HepG2 (cell line): ENCODE measurements around the gene PMVK. TPM values are rescaled to one million over a fixed set of nuclear protein-coding genes. Genes with fewer than 3 reads are reported as not detected.

Experiments used
- ARID2 ChIP-seq: sonication (generic); formaldehyde crosslinking; IDR thresholded peaks from 2 replicates; pipeline ENCODE4 v1.8.1; 2022; ENCODE audit warnings: mild to moderate bottlenecking, missing genetic modification reagents, borderline replicate concordance
- CTCF ChIP-seq: sonication (generic); formaldehyde crosslinking; IDR thresholded peaks from 2 replicates; pipeline ENCODE4 v1.5.0; 2020; ENCODE audit warnings: mild to moderate bottlenecking, missing genetic modification reagents, moderate library complexity
- HBP1 ChIP-seq: IDR thresholded peaks from 2 replicates; pipeline ENCODE4 v1.6.1; 2016; ENCODE audit warnings: low read depth, control low read depth
- MXD3 ChIP-seq: IDR thresholded peaks from 2 replicates; pipeline ENCODE4 v1.6.1; 2016; ENCODE audit warnings: mild to moderate bottlenecking, missing biosample characterization, missing genetic modification reagents
- PAX8 ChIP-seq: sonication (generic); formaldehyde crosslinking; IDR thresholded peaks from 2 replicates; pipeline ENCODE4 v1.8.0; 2022; ENCODE audit warnings: mild to moderate bottlenecking, missing genetic modification reagents, borderline replicate concordance
- PHF20 ChIP-seq: sonication (generic); formaldehyde crosslinking; IDR thresholded peaks from 2 replicates; pipeline ENCODE4 v1.5.0; 2020; ENCODE audit warnings: mild to moderate bottlenecking, missing genetic modification reagents
- PHF21A ChIP-seq: sonication (generic); formaldehyde crosslinking; IDR thresholded peaks from 2 replicates; pipeline ENCODE4 v1.5.0; 2020; ENCODE audit warnings: mild to moderate bottlenecking, missing genetic modification reagents
- PTBP1 ChIP-seq: fragments of 200-400 bp; formaldehyde crosslinking; IDR thresholded peaks from 2 replicates; pipeline ENCODE4 v1.6.1; 2018; ENCODE audit warnings: low read length, low read depth; ENCODE audit not compliant: poor library complexity, severe bottlenecking
- RFX3 ChIP-seq: IDR thresholded peaks from 2 replicates; pipeline ENCODE4 v1.6.1; 2016; ENCODE audit warnings: missing biosample characterization, missing genetic modification reagents
- RFXANK ChIP-seq: IDR thresholded peaks from 2 replicates; pipeline ENCODE4 v1.6.1; 2016
- RFXAP ChIP-seq: sonication (generic); formaldehyde crosslinking; IDR thresholded peaks from 2 replicates; pipeline ENCODE4 v1.4.0; 2020; ENCODE audit warnings: missing genetic modification reagents, borderline replicate concordance
- SIN3B ChIP-seq: fragments of 150-350 bp; IDR thresholded peaks from 2 replicates; pipeline ENCODE4 v1.6.1; 2014; ENCODE audit warnings: low read length
- SNAPC2 ChIP-seq: sonication (generic); formaldehyde crosslinking; IDR thresholded peaks from 2 replicates; pipeline ENCODE4 v1.8.1; 2022; ENCODE audit warnings: mild to moderate bottlenecking, missing genetic modification reagents
- TBL1XR1 ChIP-seq: fragments of 150-350 bp; IDR thresholded peaks from 2 replicates; pipeline ENCODE4 v1.6.1; 2014; ENCODE audit warnings: borderline replicate concordance, low read length; ENCODE audit not compliant: partially characterized antibody
- ZNF224 ChIP-seq: sonication (generic); formaldehyde crosslinking; IDR thresholded peaks from 2 replicates; pipeline ENCODE4 v1.5.0; 2020; ENCODE audit warnings: mild to moderate bottlenecking, missing genetic modification reagents
- ZNF329 ChIP-seq: sonication (generic); formaldehyde crosslinking; IDR thresholded peaks from 2 replicates; pipeline ENCODE4 v1.9.0; 2021; ENCODE audit warnings: low read depth, mild to moderate bottlenecking, missing genetic modification reagents
- ZNF331 ChIP-seq: sonication (generic); formaldehyde crosslinking; IDR thresholded peaks from 2 replicates; pipeline ENCODE4 v1.4.0; 2020; ENCODE audit warnings: missing genetic modification reagents
- ZNF530 ChIP-seq: sonication (generic); formaldehyde crosslinking; IDR thresholded peaks from 2 replicates; pipeline ENCODE4 v1.5.0; 2020; ENCODE audit warnings: low read depth, mild to moderate bottlenecking, missing genetic modification reagents
- ZNF552 ChIP-seq: sonication (generic); formaldehyde crosslinking; IDR thresholded peaks from 2 replicates; pipeline ENCODE4 v1.9.0; 2022; ENCODE audit warnings: missing genetic modification reagents, mild to moderate bottlenecking, borderline replicate concordance
- ZNF558 ChIP-seq: sonication (generic); formaldehyde crosslinking; IDR thresholded peaks from 2 replicates; pipeline ENCODE4 v1.9.0; 2022; ENCODE audit warnings: mild to moderate bottlenecking, missing genetic modification reagents, borderline replicate concordance
- ZNF597 ChIP-seq: sonication (generic); formaldehyde crosslinking; IDR thresholded peaks from 2 replicates; pipeline ENCODE4 v1.5.0; 2020; ENCODE audit warnings: missing genetic modification reagents
- ZNF704 ChIP-seq: sonication (generic); formaldehyde crosslinking; IDR thresholded peaks from 2 replicates; pipeline ENCODE4 v1.8.1; 2023; ENCODE audit warnings: mild to moderate bottlenecking, inconsistent platforms, moderate library complexity, missing genetic modification reagents, borderline replicate concordance
- ZNF737 ChIP-seq: sonication (generic); formaldehyde crosslinking; IDR thresholded peaks from 2 replicates; pipeline ENCODE4 v1.5.0; 2020; ENCODE audit warnings: missing genetic modification reagents, mild to moderate bottlenecking, borderline replicate concordance
- ZNF790 ChIP-seq: sonication (generic); formaldehyde crosslinking; IDR thresholded peaks from 2 replicates; pipeline ENCODE4 v1.8.0; 2022; ENCODE audit warnings: missing genetic modification reagents, mild to moderate bottlenecking, borderline replicate concordance
- polyA plus RNA-seq, 8 experiments: library from polyadenylated mRNA; depleted of rRNA in 3 of 8; stranded (reverse) in 7 of 8; unstranded in 1 of 8; fragments of >200 nt; fragmentation: Illumina TruSeq in 4 of 8; extraction: Trizol in 4 of 8; gene quantifications; 2 replicates each; pipeline versions ENCODE4 v1.2.1 to v1.2.3, GENCODE V29; 2011 to 2016; ENCODE audit warnings: low read depth in 4 of 8, missing spikeins in 1 of 8, mixed read lengths in 1 of 8; ENCODE audit not compliant: insufficient read depth in 1 of 8
- total RNA-seq, 5 experiments: library from RNA; depleted of rRNA; stranded (reverse); fragments of >200 nt; fragmentation: Illumina TruSeq; extraction: Trizol; gene quantifications; 2 replicates each; pipeline ENCODE4 v1.2.3, GENCODE V29; 2016; ENCODE audit warnings: low read depth in 1 of 5

Gene PMVK
- total and polyA plus RNA-seq, 2 of the 13 experiments (the other 11 are each of a cell fraction or from before 2014, with no cell fraction given): 3.9 to 12.6 TPM

- TF ChIP-seq CTCF (CRISPR knock-in tag) (peak; percentile 96), ZNF530 (0 out of 2 replicates have a peak, but pooled peaks have one; percentile 82), ZNF558 (CRISPR knock-in tag) (peak; percentile 98; the same call in 1 of the 2 replicates), RFXANK (peak; percentile 88; the same call in 1 of the 2 replicates), ZNF704 (CRISPR knock-in tag) (peak; percentile 99), ZNF790 (CRISPR knock-in tag) (peak; percentile 99), HBP1 (peak; percentile 84; the same call in 1 of the 2 replicates), ZNF737 (CRISPR knock-in tag) (no peak; the same call in 1 of the 2 replicates), ARID2 (peak; percentile 98), PHF20 (CRISPR knock-in tag) (peak; percentile 80), SNAPC2 (CRISPR knock-in tag) (peak; percentile 98), ZNF552 (peak; percentile 99), TBL1XR1 (no peak), ZNF224 (peak; percentile 97; the same call in 1 of the 2 replicates), RFX3 (CRISPR knock-in tag) (no peak), PAX8 (CRISPR knock-in tag) (peak; percentile 99; the same call in 1 of the 2 replicates), ZNF329 (CRISPR knock-in tag) (peak; percentile 93), SIN3B (0 out of 2 replicates have a peak, but pooled peaks have one; percentile 39), ZNF331 (peak; percentile 95), RFXAP (peak; percentile 93; the same call in 1 of the 2 replicates), PTBP1 (peak; percentile 38), ZNF597 (CRISPR knock-in tag) (no peak), MXD3 (CRISPR knock-in tag) (peak; percentile 99), PHF21A (CRISPR knock-in tag) (peak; percentile 91)
Measured at GRCh38 chr1:154936555-154937084, at the start of gene PMVK (continued).
